ENCODE results near the gene DOCK2.

DNA sequence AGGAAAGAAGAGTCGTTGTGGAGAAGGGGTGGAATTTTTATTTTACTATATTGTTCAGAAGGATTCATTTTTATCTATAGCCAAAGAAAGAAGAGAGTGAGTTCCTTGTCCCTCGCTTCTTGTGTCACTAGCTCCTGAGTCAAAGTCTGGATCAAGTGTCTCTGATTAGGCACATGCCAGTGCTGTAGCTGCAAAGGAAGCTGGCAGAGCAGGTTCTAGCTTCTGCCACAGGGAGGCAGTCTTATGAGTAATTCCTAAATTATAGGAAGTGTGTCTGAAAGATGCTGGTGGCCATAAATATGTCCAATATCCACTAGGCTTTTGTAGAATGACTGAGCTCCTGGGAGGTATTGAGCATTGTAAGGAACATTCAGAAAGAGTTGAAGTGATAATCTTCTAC is 84.7 kb downstream of the DOCK2 start:
- TF ChIP-seq, protein P1, sequence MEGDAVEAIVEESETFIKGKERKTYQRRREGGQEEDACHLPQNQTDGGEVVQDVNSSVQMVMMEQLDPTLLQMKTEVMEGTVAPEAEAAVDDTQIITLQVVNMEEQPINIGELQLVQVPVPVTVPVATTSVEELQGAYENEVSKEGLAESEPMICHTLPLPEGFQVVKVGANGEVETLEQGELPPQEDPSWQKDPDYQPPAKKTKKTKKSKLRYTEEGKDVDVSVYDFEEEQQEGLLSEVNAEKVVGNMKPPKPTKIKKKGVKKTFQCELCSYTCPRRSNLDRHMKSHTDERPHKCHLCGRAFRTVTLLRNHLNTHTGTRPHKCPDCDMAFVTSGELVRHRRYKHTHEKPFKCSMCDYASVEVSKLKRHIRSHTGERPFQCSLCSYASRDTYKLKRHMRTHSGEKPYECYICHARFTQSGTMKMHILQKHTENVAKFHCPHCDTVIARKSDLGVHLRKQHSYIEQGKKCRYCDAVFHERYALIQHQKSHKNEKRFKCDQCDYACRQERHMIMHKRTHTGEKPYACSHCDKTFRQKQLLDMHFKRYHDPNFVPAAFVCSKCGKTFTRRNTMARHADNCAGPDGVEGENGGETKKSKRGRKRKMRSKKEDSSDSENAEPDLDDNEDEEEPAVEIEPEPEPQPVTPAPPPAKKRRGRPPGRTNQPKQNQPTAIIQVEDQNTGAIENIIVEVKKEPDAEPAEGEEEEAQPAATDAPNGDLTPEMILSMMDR (conservative IDR thresholded peaks at IDR 0.05) = peak; percentile 20; the same call in 1 of the 2 replicates
- TF ChIP-seq ZFX (IDR thresholded peaks at IDR 0.05) = no peak
